ENCODE results near the gene BAIAP2. TPM values are rescaled to one million over a fixed set of nuclear protein-coding genes. Genes with fewer than 3 reads are reported as not detected.

BAIAP2 gene
- total and polyA plus RNA-seq, 2 donors (not counting 3 experiments of a cell fraction or from before 2014, with no cell fraction given) = 12.3 to 18.6 TPM

GRCh38 chr17:80987941-80988461, 47.0 kb upstream of the BAIAP2 start:
- no peak overlapping the region for H2AFZ ChIP-seq (ENCODE audit: low read depth, low read length)
- no peaks in the 10 kb centered on the region for H4K20me1 ChIP-seq (replicated peaks; ENCODE audit: control insufficient read depth, extremely low read depth, insufficient read depth, low read length)
- CTCF ChIA-PET = interaction anchor here (0.8 to 3.4 kb wide), 9 partner anchors 11 to 562 kb away, joined by 4 to 62 read pairs (median 5); no protein-coding TSS in a partner anchor
- H3K4me3 ChIP-seq (replicated peaks in 1 of 3; ENCODE audit: insufficient read depth in 1 of 3, low read depth in 1 of 3, low read length in 3 of 3) = no peak overlapping the region
- no peak overlapping the region for H3K4me2 ChIP-seq (ENCODE audit: insufficient read depth, low read length)
- no peak for TF ChIP-seq CTCF (IDR thresholded peaks at IDR 0.05; ENCODE audit: extremely low read depth in 1 of 2, insufficient read depth in 1 of 2, low read depth in 1 of 2, low read length in 2 of 2)
- no peak for TF ChIP-seq MYC (IDR thresholded peaks at IDR 0.05; ENCODE audit: low read depth, low read length)
- no peak for TF ChIP-seq JUN (IDR thresholded peaks at IDR 0.05; ENCODE audit: borderline replicate concordance, insufficient read depth, insufficient read length, low read depth)
- TF ChIP-seq POLR2A (IDR thresholded peaks at IDR 0.05; ENCODE audit: low read depth, low read length) = no peak
- TF ChIP-seq EZH2 (IDR thresholded peaks at IDR 0.05; ENCODE audit: borderline replicate concordance, low read depth, low read length, severe bottlenecking) = no peak
- no peak for TF ChIP-seq MAX (IDR thresholded peaks at IDR 0.05; ENCODE audit: insufficient read depth, insufficient read length)
- dilution Hi-C loops (cut with MboI; ENCODE audit: extremely low pct_ligation_motif_present, low sequenced_read_pairs) (no loop called here), intact Hi-C loops (cut with micrococcal nuclease) (no loop called here)
- H3K9ac ChIP-seq (replicated peaks; ENCODE audit: extremely low read depth, insufficient read depth, low read length) = no peak overlapping the region
- no peak overlapping the region for H3K27ac ChIP-seq (ENCODE audit: insufficient read depth, low read depth, low read length)
- no peaks in the 10 kb centered on the region for H3K27me3 ChIP-seq (ENCODE audit: control insufficient read depth in 2 of 2, insufficient read depth in 2 of 2, low read length in 2 of 2)
- H3K79me2 ChIP-seq (ENCODE audit: control insufficient read depth, insufficient read depth, low read length) = peaks cover 10% of the 10 kb centered on the region
- BruUV-seq (replicated peaks) = no TSS peak
- no peaks in the 10 kb centered on the region for H3K9me3 ChIP-seq (replicated peaks; ENCODE audit: control insufficient read depth, insufficient read depth, low read length)
- H3K9me1 ChIP-seq (replicated peaks; ENCODE audit: control insufficient read depth, extremely low read depth, insufficient read depth, low read length) = no peaks in the 10 kb centered on the region
- FAIRE-seq (no peak), DNase-seq (ENCODE audit: low read depth, low spot score) (no peak)
- POLR2A ChIA-PET = interaction anchor here (0.7 kb wide), 1 partner anchor 58 kb away, joined by 5 read pairs; no protein-coding TSS in a partner anchor
- H3K4me1 ChIP-seq (ENCODE audit: control insufficient read depth, extremely low read depth, insufficient read depth, low read length) = peaks cover 7% of the 10 kb centered on the region
- H3K36me3 ChIP-seq (ENCODE audit: control insufficient read depth in 2 of 2, extremely low read depth in 1 of 2, insufficient read depth in 2 of 2, low read length in 2 of 2) = no peaks in the 10 kb centered on the region

Measured in endothelial cell of umbilical vein (primary cell).